ENCODE results near the gene VPS41. TPM values are rescaled to one million over a fixed set of nuclear protein-coding genes. Genes with fewer than 3 reads are reported as not detected.

The VPS41 gene
- total RNA-seq, 2 donors from 2014 or later, result 39.1 to 52.5 TPM

DNA sequence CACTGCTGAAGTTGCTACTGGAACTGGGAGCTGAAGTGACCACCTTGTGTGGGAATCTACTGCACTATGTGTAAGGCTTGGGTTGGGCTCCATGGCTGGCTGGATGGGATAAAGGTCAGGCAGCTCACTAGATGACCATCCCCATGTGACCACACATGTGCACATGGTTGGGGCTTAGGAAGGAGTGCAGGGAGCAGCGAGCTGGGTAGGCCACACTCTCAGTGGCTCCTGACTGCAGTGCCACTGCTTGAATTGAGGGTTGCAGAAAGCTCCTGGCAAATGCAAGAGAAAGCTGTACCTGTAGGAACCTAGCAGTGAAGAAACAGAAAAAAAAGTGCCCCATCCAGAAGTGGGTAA lies 230.3 kb downstream of the VPS41 start:
- ATAC-seq (ENCODE audit: insufficient number of reproducible peaks, low FRiP score, low read depth), result no peak
- Histone ChIP-seq H3K4me3 (no peak overlapping the region), H3K9me3 (no peaks in the 10 kb centered on the region), H3K27ac (no peak overlapping the region), H3K36me3 (no peaks in the 10 kb centered on the region), H3K4me1 (ENCODE audit: control insufficient read depth in 1 of 2, low read depth in 2 of 2) (no peaks in the 10 kb centered on the region), H3K27me3 (replicated peaks; ENCODE audit: insufficient read depth) (no peaks in the 10 kb centered on the region)
- no peak for DNase-seq (ENCODE audit: low spot score)
- TF ChIP-seq, protein P1, sequence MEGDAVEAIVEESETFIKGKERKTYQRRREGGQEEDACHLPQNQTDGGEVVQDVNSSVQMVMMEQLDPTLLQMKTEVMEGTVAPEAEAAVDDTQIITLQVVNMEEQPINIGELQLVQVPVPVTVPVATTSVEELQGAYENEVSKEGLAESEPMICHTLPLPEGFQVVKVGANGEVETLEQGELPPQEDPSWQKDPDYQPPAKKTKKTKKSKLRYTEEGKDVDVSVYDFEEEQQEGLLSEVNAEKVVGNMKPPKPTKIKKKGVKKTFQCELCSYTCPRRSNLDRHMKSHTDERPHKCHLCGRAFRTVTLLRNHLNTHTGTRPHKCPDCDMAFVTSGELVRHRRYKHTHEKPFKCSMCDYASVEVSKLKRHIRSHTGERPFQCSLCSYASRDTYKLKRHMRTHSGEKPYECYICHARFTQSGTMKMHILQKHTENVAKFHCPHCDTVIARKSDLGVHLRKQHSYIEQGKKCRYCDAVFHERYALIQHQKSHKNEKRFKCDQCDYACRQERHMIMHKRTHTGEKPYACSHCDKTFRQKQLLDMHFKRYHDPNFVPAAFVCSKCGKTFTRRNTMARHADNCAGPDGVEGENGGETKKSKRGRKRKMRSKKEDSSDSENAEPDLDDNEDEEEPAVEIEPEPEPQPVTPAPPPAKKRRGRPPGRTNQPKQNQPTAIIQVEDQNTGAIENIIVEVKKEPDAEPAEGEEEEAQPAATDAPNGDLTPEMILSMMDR (IDR thresholded peaks at IDR 0.05), result no peak

DNA sequence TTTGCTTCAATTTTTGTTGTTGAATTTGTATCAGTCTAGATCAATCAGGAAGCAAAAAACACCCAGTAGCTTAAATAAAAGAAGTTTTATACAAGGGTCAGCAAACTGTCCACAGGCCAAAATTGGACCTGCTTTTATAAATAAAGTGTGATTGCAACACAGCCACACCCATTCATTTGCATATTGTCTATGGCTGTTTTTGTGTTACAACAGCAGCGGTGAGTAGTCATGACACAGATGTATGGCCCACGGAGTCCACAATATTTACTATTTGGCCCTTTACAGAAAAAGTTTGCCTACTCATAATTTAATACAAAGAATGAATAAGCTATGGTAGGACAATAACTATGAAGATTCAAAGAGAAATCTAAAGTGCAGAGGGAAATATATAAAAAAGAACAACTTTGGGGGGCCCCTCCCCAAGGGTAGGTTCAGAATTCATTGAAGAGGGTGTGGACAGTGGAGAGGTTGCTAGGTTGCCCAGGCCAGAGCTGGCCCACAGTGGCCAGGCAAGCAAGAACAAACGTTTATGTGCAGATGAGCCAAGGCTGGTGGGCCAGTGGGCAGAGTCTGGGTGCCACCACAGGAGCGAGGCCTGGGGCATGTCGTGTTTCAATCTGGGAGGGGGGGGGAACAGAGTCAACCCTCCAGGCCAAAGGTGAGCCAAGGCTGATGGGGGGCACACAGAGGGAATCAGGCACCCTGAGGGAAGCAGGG lies 230.9 kb downstream of the VPS41 start:
- no peaks in the 10 kb centered on the region for H3K9me3 ChIP-seq
- H3K36me3 ChIP-seq, result no peaks in the 10 kb centered on the region
- no peak for DNase-seq (ENCODE audit: low spot score)
- H3K27me3 ChIP-seq (replicated peaks; ENCODE audit: insufficient read depth), result no peaks in the 10 kb centered on the region
- no peak overlapping the region for H3K27ac ChIP-seq
- H3K4me3 ChIP-seq, result no peak overlapping the region
- TF ChIP-seq, protein P1 (IDR thresholded peaks at IDR 0.05), result no peak
- ATAC-seq (ENCODE audit: insufficient number of reproducible peaks, low FRiP score, low read depth), result no peak
- H3K4me1 ChIP-seq (ENCODE audit: control insufficient read depth in 1 of 2, low read depth in 2 of 2), result no peaks in the 10 kb centered on the region

DNA sequence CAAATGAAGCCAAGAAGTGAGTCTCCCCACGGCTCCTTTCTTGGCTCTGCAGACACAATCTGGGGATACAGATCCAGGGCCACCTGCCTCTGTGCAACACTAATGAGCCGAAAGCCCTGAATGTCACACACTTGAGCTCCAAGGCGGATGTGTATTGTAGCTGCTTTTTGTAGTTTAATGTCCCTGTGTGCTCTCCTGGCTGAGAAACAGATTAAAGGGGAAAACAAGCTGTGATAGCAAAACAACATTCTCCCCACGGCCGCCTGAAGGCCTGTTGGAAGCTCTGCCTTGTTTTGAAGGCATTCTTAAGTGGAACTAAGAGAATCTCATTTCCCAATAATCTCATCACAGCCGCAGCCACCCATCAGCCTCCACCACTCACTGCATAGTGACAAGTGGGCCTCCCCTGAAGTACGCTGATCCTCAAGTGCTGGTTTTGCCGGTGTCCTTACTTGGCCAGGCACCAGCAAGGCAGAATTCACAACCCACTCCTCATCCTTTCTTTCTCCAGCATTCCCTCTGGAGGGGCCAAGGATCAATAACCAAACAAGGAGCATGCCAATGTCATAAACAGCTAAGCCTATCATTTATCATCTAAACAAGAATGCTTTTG lies 233.4 kb downstream of the VPS41 start:
- DNase-seq (ENCODE audit: low spot score), result no peak
- ATAC-seq (ENCODE audit: insufficient number of reproducible peaks, low FRiP score, low read depth), result no peak
- Histone ChIP-seq H3K27ac (no peak overlapping the region), H3K36me3 (no peaks in the 10 kb centered on the region), H3K4me3 (no peak overlapping the region), H3K9me3 (no peaks in the 10 kb centered on the region), H3K4me1 (ENCODE audit: control insufficient read depth in 1 of 2, low read depth in 2 of 2) (no peaks in the 10 kb centered on the region), H3K27me3 (replicated peaks; ENCODE audit: insufficient read depth) (no peaks in the 10 kb centered on the region)
- TF ChIP-seq, protein P1 (IDR thresholded peaks at IDR 0.05), result no peak

DNA sequence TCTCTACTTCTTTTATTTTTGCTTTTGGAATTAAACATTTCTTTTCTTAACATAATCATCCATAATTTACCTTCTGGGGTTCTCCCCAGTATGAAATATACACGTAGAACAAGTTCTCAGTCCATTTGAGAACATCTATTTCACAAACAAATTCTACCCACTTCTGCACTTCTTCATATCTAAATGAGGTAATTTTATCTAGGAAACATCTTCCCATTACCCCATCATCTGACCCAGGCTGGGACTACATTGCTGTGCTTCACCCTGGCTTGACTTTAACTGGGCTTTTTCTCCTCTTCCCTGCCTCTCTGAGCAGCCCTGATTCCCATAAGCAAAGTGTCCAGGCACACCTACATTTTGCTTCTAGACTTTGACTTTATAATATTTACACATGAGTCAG lies 234.5 kb downstream of the VPS41 start:
- TF ChIP-seq, protein P1 (IDR thresholded peaks at IDR 0.05), result no peak
- no peak overlapping the region for H3K4me3 ChIP-seq
- no peaks in the 10 kb centered on the region for H3K4me1 ChIP-seq (ENCODE audit: control insufficient read depth in 1 of 2, low read depth in 2 of 2)
- H3K27me3 ChIP-seq (replicated peaks; ENCODE audit: insufficient read depth), result no peaks in the 10 kb centered on the region
- no peak overlapping the region for H3K27ac ChIP-seq
- H3K9me3 ChIP-seq, result no peaks in the 10 kb centered on the region
- H3K36me3 ChIP-seq, result no peaks in the 10 kb centered on the region
- DNase-seq (ENCODE audit: low spot score), result no peak
- no peak for ATAC-seq (ENCODE audit: insufficient number of reproducible peaks, low FRiP score, low read depth)

DNA sequence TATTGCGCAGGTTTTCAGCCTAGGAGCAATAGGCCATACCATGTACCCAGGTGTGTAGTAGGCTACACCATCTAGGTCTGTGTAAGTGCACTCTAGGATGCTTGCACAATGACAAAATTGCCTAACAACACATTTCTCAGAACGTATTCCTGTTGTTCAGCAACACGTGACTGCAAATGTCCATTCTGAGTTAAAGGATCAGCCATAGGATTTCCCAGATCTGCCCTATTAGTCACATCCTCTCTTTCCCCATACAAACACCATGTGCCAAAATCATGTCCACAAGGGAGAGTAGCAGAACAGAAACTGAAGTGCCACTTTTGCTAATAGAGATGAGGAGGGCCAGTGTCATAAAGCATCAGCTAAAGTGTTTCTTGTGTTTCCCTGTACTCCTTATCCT lies 235.2 kb downstream of the VPS41 start:
- no peak for ATAC-seq (ENCODE audit: insufficient number of reproducible peaks, low FRiP score, low read depth)
- no peaks in the 10 kb centered on the region for H3K4me1 ChIP-seq (ENCODE audit: control insufficient read depth in 1 of 2, low read depth in 2 of 2)
- H3K27ac ChIP-seq, result no peak overlapping the region
- DNase-seq (ENCODE audit: low spot score), result no peak
- H3K4me3 ChIP-seq, result no peak overlapping the region
- no peaks in the 10 kb centered on the region for H3K27me3 ChIP-seq (replicated peaks; ENCODE audit: insufficient read depth)
- H3K36me3 ChIP-seq, result no peaks in the 10 kb centered on the region
- H3K9me3 ChIP-seq, result no peaks in the 10 kb centered on the region
- TF ChIP-seq, protein P1 (IDR thresholded peaks at IDR 0.05), result no peak

Other genes starting within 250 kb of the VPS41 start
- gene POU6F2, start 68.7 kb upstream of the VPS41 start, total RNA-seq, result not detected

Data from thoracic aorta (tissue), 2 donors.